RWPE1 (cell line): Measurements from ENCODE around the gene CHRNA4.

Source experiments
- CTCF ChIA-PET: fragments of 350-600 bp; sonication (Branson Sonifier 250); formaldehyde crosslinking; extraction: SDS; loops from one replicate; lab custom pipeline; 2021; lab: Yijun Ruan, JAX
- POLR2A ChIA-PET: fragments of 400-600 bp; formaldehyde crosslinking; extraction: SDS; loops from one replicate; lab custom pipeline; 2020; ENCODE audit warnings: antibody characterized with exemption; ENCODE audit not compliant: low non-redundant PET; lab: Yijun Ruan, JAX
- DNase-seq: peaks from one replicate; pipeline ENCODE4 v3.0.0; 2012; ENCODE audit warnings: low spot score
- H3K27ac ChIP-seq: fragments of 450-650 bp; 2 replicates; pipeline ENCODE4 v1.5.1; 2017
- TF ChIP-seq, protein P1 (sequence below): fragments of 450-650 bp; conservative IDR thresholded peaks from 2 replicates; pipeline ENCODE4 v1.5.1; 2017; ENCODE audit warnings: low read depth, mild to moderate bottlenecking

The CHRNA4 gene

DNA sequence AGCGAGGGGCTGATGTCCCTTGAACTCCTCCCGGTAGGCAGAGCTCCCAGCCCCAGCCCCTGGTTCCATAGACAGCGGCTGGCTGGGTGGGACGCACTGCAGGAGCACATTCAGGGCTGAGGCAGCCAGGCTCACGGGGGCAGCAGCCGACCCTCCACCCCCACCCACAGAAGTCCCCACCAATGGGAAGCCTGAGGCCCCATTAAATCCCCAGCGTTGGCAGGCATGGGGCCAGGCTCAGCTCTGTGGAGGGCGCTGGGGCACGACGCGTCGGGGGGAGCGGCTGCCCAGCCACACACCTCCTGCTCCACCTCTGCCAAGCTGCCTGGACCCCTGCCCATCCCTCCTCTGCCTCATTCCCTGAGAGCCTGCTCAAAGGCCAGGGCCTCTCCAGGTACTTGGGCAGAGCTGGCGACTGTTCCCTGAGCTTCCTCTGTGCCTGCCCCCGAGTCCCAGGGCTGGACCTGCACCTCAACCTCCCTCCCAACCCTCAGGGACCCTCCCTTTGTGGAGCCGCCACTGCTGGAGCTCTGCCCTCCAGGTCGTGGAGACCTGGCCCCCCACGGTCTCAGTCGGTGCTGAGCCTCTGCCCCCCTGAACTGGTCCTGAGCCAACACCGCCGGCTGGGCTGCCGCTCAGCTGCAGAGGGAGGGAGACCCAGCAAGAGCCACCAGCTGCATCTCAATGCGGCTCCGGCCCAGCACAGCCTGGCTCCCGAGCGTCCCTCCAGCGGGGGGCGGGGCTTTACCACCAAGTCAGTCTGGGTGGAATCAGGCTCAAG is 9.1 kb downstream of the CHRNA4 start:
- no peak overlapping the region for H3K27ac ChIP-seq
- ChIA-PET POLR2A (no interaction called here), CTCF (interaction anchor here (0.6 to 2.0 kb wide), 6 partner anchors 18 to 435 kb away, joined by 3 to 6 read pairs (median 4); no protein-coding TSS in a partner anchor)
- TF ChIP-seq, protein P1, sequence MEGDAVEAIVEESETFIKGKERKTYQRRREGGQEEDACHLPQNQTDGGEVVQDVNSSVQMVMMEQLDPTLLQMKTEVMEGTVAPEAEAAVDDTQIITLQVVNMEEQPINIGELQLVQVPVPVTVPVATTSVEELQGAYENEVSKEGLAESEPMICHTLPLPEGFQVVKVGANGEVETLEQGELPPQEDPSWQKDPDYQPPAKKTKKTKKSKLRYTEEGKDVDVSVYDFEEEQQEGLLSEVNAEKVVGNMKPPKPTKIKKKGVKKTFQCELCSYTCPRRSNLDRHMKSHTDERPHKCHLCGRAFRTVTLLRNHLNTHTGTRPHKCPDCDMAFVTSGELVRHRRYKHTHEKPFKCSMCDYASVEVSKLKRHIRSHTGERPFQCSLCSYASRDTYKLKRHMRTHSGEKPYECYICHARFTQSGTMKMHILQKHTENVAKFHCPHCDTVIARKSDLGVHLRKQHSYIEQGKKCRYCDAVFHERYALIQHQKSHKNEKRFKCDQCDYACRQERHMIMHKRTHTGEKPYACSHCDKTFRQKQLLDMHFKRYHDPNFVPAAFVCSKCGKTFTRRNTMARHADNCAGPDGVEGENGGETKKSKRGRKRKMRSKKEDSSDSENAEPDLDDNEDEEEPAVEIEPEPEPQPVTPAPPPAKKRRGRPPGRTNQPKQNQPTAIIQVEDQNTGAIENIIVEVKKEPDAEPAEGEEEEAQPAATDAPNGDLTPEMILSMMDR, result no peak
- no peak for DNase-seq

DNA sequence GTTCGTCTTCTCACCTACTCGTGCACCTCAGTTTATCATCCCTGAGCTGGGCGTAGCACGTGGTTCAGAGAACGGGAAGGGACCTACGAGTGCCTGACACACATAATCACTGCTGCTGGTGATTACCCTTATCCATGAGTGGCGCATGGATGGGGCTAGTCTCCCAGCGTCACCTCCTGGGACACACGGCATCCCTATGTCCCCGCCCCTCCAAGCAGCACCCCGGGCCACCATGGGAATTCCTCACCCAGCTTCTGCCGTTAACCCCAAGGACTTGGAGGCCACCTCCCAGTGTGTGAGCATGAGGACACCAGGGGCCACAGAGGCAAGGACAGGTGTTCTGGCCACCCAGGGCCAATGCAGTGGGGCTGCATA is 9.8 kb downstream of the CHRNA4 start:
- no peak for DNase-seq
- ChIA-PET POLR2A (no interaction called here), CTCF (interaction anchor here (2.0 kb wide), 1 partner anchor 30 kb away, joined by 6 read pairs; no protein-coding TSS in a partner anchor)
- no peak overlapping the region for H3K27ac ChIP-seq
- TF ChIP-seq, protein P1, result no peak

DNA sequence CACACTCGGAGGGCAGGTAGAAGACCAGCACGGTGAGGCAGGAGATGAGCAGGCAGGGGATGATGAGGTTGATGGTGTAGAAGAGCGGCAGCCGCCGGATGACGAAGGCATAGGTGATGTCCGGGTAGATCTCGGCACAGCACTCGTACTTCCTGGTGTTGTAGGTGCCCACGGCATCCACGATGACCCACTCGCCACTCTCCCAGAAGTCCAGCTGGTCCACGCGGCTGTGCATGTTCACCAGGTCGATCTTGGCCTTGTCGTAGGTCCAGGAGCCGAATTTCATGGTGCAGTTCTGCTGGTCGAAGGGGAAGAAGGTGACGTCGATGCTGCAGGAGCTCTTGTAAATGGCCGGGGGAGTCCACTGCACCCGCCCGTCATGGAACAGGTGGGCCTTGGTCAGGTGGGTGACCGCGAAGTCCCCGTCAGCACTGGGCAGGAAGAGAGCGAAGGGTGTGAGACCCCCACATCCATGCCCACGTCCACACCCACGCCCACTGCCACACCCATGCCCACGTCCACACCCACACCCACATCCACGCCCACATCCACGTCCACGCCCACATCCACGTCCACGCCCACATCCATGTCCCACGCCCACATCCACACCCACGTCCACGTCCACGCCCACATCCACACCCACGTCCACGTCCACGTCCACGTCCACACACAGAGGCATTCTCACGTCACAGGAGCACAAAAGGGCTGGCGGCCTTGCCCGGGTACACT is 10.4 kb downstream of the CHRNA4 start:
- ChIA-PET POLR2A (no interaction called here), CTCF (interaction anchor here (2.0 kb wide), 1 partner anchor 31 kb away, joined by 6 read pairs; no protein-coding TSS in a partner anchor)
- DNase-seq, result no peak
- TF ChIP-seq, protein P1, result no peak
- no peak overlapping the region for H3K27ac ChIP-seq

DNA sequence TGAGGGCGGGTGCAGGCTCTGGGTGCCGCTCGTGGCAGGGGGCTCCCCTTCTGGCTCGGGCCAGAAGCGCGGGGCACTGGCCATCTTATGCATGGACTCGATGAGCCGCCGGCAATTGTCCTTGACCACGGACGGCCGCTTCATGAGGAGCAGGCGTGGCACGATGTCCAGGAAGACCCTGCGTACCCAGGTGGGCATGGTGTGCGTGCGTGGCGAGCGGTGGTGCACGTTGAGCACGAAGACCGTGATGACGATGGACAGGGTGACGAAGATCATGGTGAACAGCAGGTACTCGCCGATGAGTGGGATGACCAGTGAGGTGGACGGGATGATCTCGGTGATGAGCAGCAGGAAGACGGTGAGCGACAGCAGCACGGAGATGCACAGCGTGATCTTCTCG is 11.0 kb downstream of the CHRNA4 start:
- TF ChIP-seq, protein P1, result no peak
- no peak overlapping the region for H3K27ac ChIP-seq
- ChIA-PET CTCF (interaction anchor here (0.7 kb wide), 1 partner anchor 8 kb away, joined by 4 read pairs; no protein-coding TSS in a partner anchor), POLR2A (no interaction called here)
- DNase-seq, result no peak

DNA sequence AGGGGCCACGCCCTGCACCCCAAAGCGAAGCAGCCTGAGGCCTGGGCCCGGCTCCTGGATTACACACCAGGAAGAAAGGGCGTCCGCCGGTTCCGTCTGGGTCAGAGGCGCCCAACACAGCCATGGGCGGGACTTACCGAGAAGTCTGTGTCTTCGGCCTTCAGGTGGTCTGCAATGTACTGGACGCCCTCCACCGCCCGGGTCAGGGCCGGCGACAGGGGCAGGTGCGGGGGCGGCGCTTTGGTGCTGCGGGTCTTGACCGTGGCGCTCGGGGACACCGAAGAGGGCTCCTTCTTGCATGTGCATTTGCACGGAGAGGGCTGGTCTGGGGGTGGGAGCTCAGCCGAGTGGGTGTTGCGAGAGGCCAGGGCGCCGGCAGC is 11.6 kb downstream of the CHRNA4 start:
- H3K27ac ChIP-seq, result no peak overlapping the region
- ChIA-PET CTCF (interaction anchor here (0.7 kb wide), 1 partner anchor 9 kb away, joined by 4 read pairs; no protein-coding TSS in a partner anchor), POLR2A (no interaction called here)
- DNase-seq, result no peak
- TF ChIP-seq, protein P1, result no peak

DNA sequence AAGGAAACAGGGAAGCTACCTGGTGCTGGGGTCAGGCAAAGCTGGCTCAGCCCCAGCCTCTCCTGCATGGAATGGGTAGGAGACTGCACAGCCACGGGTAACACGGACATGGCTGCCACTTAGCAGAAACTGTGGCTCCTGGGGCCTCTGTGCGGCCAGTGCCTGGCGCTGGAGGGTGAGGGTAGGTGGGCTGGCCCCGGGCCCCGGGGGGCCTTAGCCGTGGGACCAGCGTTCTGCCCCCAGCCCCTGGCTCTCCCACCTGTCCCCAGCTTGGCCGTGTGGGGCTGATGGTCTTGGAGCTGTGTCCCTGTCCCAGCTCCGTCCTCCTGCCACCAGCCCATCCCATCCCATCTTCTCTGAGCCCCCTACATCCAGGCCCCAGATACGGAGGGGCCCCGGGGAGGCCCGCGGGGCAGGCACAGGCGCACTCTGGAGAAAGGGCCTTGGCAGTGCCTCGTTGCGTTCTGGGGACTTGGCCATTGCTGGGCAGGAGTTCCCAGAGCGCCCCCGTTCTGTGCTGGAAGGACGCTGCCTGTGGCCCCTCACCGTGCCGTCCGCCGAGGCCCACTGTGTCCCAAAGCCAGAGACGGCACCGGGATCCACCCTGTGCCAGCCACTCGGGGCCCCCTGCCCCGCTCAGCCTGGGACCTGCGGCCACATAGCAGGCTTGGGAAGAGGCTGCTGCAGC is 12.2 kb downstream of the CHRNA4 start:
- no peak for DNase-seq
- no peak overlapping the region for H3K27ac ChIP-seq
- POLR2A ChIA-PET, result no interaction called here
- CTCF ChIA-PET, result interaction anchor here (0.7 kb wide), 1 partner anchor 40 kb away, joined by 3 read pairs; no protein-coding TSS in a partner anchor
- TF ChIP-seq, protein P1, result no peak
